ENCODE results near the gene TOMM6.

GRCh38 chr6:41824571-41825569, 37.4 kb downstream of the TOMM6 start:
- no peak for TF ChIP-seq CTCF (IDR thresholded peaks at IDR 0.05 in 2 of 3, conservative IDR thresholded peaks at IDR 0.05 in 1 of 3; ENCODE audit: borderline replicate concordance in 1 of 3, insufficient read depth in 1 of 3, low read depth in 2 of 3, low read length in 2 of 3)
- TF ChIP-seq MAX (IDR thresholded peaks at IDR 0.05): no peak
- no peak for TF ChIP-seq POLR2AphosphoS5 (IDR thresholded peaks at IDR 0.05; ENCODE audit: low read depth, low read length)
- TF ChIP-seq POLR2A (IDR thresholded peaks at IDR 0.05; ENCODE audit: borderline replicate concordance, extremely low read depth, insufficient read depth, insufficient read length): no peak
